K562 (cell line): ENCODE results near the gene SCAMP3. TPM values are rescaled to one million over a fixed set of nuclear protein-coding genes. Genes with fewer than 3 reads are reported as not detected.
A peak's percentile ranks its signal among the peaks of the same experiment; 100 is the strongest.

Source experiments
- ARNT ChIP-seq, 2 experiments: fragments of 450-650 bp; IDR thresholded peaks; 2 replicates each; pipeline ENCODE4 v1.6.1; 2016; ENCODE audit warnings: mild to moderate bottlenecking in 1 of 2
- CC2D1A ChIP-seq: fragments of 450-650 bp; IDR thresholded peaks from 2 replicates; pipeline ENCODE4 v1.6.1; 2017; ENCODE audit warnings: mild to moderate bottlenecking
- CCAR2 ChIP-seq: fragments of 200-400 bp; formaldehyde crosslinking; IDR thresholded peaks from 2 replicates; pipeline ENCODE4 v1.6.1; 2017; ENCODE audit warnings: mild to moderate bottlenecking, low read depth, low read length
- CREM ChIP-seq: IDR thresholded peaks from 2 replicates; pipeline ENCODE4 v1.6.1; 2014; ENCODE audit warnings: antibody characterized with exemption, low read depth
- CTBP1 ChIP-seq: fragments of 450-650 bp; IDR thresholded peaks from 2 replicates; pipeline ENCODE4 v1.6.1; 2016; ENCODE audit warnings: borderline replicate concordance
- ELF1 ChIP-seq: fragments of 200-800 bp; sonication (Bioruptor generic); IDR thresholded peaks from 2 replicates; pipeline ENCODE4 v1.6.1; 2016; ENCODE audit warnings: missing genetic modification characterization, missing compliant biosample characterization
- EP400 ChIP-seq: fragments of 450-650 bp; IDR thresholded peaks from 2 replicates; pipeline ENCODE4 v1.6.1; 2017; ENCODE audit warnings: antibody characterized with exemption, mild to moderate bottlenecking, moderate library complexity
- ERF ChIP-seq: fragments of 450-650 bp; formaldehyde crosslinking; IDR thresholded peaks from 2 replicates; pipeline ENCODE4 v1.4.0; 2020; ENCODE audit warnings: mild to moderate bottlenecking, mixed read lengths
- FOXA3 ChIP-seq, 2 experiments: fragments of 450-650 bp in 1 of 2; sonication (generic) in 1 of 2; formaldehyde crosslinking; IDR thresholded peaks in 1 of 2; conservative IDR thresholded peaks in 1 of 2; 2 replicates each; pipeline versions ENCODE4 v1.4.0 to v1.8.0; 2020 to 2022; ENCODE audit warnings: mild to moderate bottlenecking in 2 of 2, missing genetic modification reagents in 1 of 2
- GATAD2B ChIP-seq: fragments of 450-650 bp; IDR thresholded peaks from 2 replicates; pipeline ENCODE4 v1.6.1; 2017; ENCODE audit warnings: mild to moderate bottlenecking, borderline replicate concordance
- HNRNPH1 ChIP-seq: fragments of 200-400 bp; formaldehyde crosslinking; optimal IDR thresholded peaks from 2 replicates; pipeline ENCODE3; 2017; ENCODE audit warnings: low read depth, mild to moderate bottlenecking, low read length, moderate library complexity
- HOXB6 ChIP-seq: fragments of 250-450 bp; sonication (Bioruptor Pico); IDR thresholded peaks from 2 replicates; pipeline ENCODE4 v1.5.1; 2022; ENCODE audit warnings: mild to moderate bottlenecking, borderline replicate concordance
- KDM4B ChIP-seq, 2 experiments: fragments of 450-650 bp in 1 of 2; sonication (generic) in 1 of 2; IDR thresholded peaks; 2 replicates each; pipeline ENCODE4 v1.6.1; 2016 to 2017; ENCODE audit warnings: borderline replicate concordance in 2 of 2, antibody characterized with exemption in 1 of 2, low read depth in 1 of 2, mild to moderate bottlenecking in 1 of 2
- MAZ ChIP-seq, 2 experiments: fragments of 450-650 bp in 1 of 2; sonication (generic) in 1 of 2; formaldehyde crosslinking; IDR thresholded peaks in 1 of 2; conservative IDR thresholded peaks in 1 of 2; 2 replicates each; pipeline versions ENCODE4 v1.4.0 to v1.5.0; 2020; ENCODE audit warnings: mild to moderate bottlenecking in 1 of 2, missing genetic modification reagents in 1 of 2
- MEF2D ChIP-seq: conservative IDR thresholded peaks from 2 replicates; pipeline ENCODE4 v1.6.1; 2016; ENCODE audit warnings: low read depth, missing genetic modification characterization, missing compliant biosample characterization
- MXI1 ChIP-seq: IDR thresholded peaks from 2 replicates; pipeline ENCODE4 v1.6.1; 2011; ENCODE audit warnings: low read depth, mild to moderate bottlenecking, improper control_type of control experiment, low read length
- NFRKB ChIP-seq: fragments of 450-650 bp; IDR thresholded peaks from 2 replicates; pipeline ENCODE4 v1.6.1; 2016; ENCODE audit warnings: low read depth
- NR2C1 ChIP-seq, 2 experiments: fragments of 450-650 bp; IDR thresholded peaks; 2 replicates each; pipeline ENCODE4 v1.6.1; 2017; ENCODE audit warnings: mild to moderate bottlenecking in 2 of 2, antibody characterized with exemption in 1 of 2, inconsistent platforms in 1 of 2, missing compliant biosample characterization in 1 of 2, missing genetic modification characterization in 1 of 2
- POLR2G ChIP-seq: fragments of 200-400 bp; formaldehyde crosslinking; IDR thresholded peaks from 2 replicates; pipeline ENCODE4 v1.6.1; 2017; ENCODE audit warnings: low read depth, mild to moderate bottlenecking, antibody characterized with exemption, low read length, moderate library complexity
- SIN3B ChIP-seq: fragments of 450-650 bp; IDR thresholded peaks from 2 replicates; pipeline ENCODE4 v1.6.1; 2017; ENCODE audit warnings: low read depth, mild to moderate bottlenecking, moderate library complexity
- TAL1 ChIP-seq: fragments of 450-650 bp; IDR thresholded peaks from 2 replicates; pipeline ENCODE4 v1.6.1; 2016; ENCODE audit warnings: mild to moderate bottlenecking
- TBP ChIP-seq: optimal IDR thresholded peaks from 2 replicates; pipeline ENCODE3; 2011; ENCODE audit warnings: low read depth, low read length, improper control_type of control experiment
- ZBTB7A ChIP-seq: IDR thresholded peaks from 2 replicates; pipeline ENCODE4 v1.6.1; 2011; ENCODE audit warnings: low read depth, mild to moderate bottlenecking, low read length, moderate library complexity, borderline replicate concordance; ENCODE audit not compliant: control insufficient read depth
- ZNF165 ChIP-seq: fragments of 250-450 bp; sonication (Bioruptor Pico); IDR thresholded peaks from 2 replicates; pipeline ENCODE4 v1.4.0; 2020; ENCODE audit warnings: borderline replicate concordance
- ZNF41 ChIP-seq: fragments of 250-450 bp; sonication (Bioruptor Pico); conservative IDR thresholded peaks from 2 replicates; pipeline ENCODE4 v1.4.0; 2020; ENCODE audit warnings: mild to moderate bottlenecking
- polyA plus RNA-seq, 8 experiments: library from polyadenylated mRNA; depleted of rRNA in 4 of 8; stranded (reverse) in 5 of 8; unstranded in 3 of 8; fragments of >200 nt; fragmentation: Nextera tagmentation in 2 of 8; fragmentation: Illumina TruSeq in 1 of 8; extraction: Ambion mirVana in 2 of 8; extraction: Trizol in 1 of 8; gene quantifications; 2 replicates each; pipeline versions ENCODE4 v1.2.1 to v1.2.3, GENCODE V29; 2011 to 2014; ENCODE audit warnings: inconsistent platforms in 1 of 8, missing spikeins in 1 of 8
- total RNA-seq, 7 experiments: library from RNA; depleted of rRNA in 6 of 7; stranded (reverse); fragments of >200 nt in 6 of 7; fragmentation: Illumina TruSeq in 2 of 7; extraction: Trizol in 2 of 7; gene quantifications; 2 replicates each; pipeline versions ENCODE4 v1.2.1 to v1.2.3, GENCODE V29; 2011 to 2021; ENCODE audit warnings: low replicate concordance in 1 of 7
- TF ChIP-seq, protein P1 (sequence below): fragments of 450-650 bp; formaldehyde crosslinking; IDR thresholded peaks from 2 replicates; pipeline ENCODE4 v1.4.0; 2020; ENCODE audit warnings: mild to moderate bottlenecking, moderate library complexity
- TF ChIP-seq, protein P2 (sequence below): fragments of 450-650 bp; IDR thresholded peaks from 2 replicates; pipeline ENCODE4 v1.6.1; 2014; ENCODE audit warnings: low read depth, mild to moderate bottlenecking, moderate library complexity, borderline replicate concordance

Gene SCAMP3
- total and polyA plus RNA-seq, 9 of the 15 experiments (the other 6 are each of a cell fraction or from before 2014, with no cell fraction given): 14.2 to 131 (median 86.1) TPM

DNA sequence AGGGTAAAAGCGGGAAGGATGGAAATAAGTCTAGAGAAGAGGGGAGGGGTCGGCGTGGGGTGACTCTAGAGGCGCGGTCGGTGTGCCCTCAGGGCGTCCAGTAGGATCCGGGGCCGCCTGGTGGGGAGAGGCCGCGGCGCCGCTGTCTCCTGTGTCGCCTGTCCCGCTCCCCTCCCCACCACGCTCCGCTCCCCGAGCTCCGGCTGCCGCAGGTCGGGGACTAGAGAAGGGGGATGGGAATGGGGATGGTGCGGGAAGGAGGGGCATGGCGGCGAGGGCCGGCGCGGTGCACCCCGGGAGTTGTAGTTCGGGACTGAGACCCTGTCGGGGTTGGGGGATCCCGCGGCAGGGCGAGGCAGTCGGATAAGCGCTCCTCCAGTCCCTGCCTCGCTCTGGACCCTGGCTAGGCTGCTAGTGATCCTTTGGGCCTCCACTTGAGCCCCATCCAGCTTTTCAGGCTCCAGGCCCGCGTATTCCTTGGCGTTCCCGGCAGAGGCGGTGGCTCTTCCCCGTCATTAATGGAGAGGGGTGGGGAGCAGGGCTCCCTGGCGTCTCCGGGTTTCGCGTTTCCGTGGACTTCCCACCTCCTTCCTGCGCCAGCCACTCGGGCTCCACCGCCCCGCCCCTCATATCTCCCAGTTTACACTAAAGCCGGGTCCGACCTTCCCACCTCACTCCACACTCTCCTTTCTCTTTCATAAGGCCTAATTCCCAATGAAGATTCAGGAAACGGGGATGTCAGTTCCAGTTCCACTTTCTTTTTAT is 6.7 kb downstream of the SCAMP3 start, which contains the start of gene ENTREP3 (continued):
- TF ChIP-seq FOXA3 (CRISPR knock-in tag; conservative IDR thresholded peaks at IDR 0.05 in 1 of 2, IDR thresholded peaks at IDR 0.05 in 1 of 2) (0 out of 4 replicates have a peak, but pooled peaks of 1 of the 2 experiments have one; percentile 14), TBP (peak; percentile 69), HOXB6 (CRISPR knock-in tag) (no peak), ERF (CRISPR knock-in tag) (peak; percentile 72; the same call in 1 of the 2 replicates), MAZ (CRISPR knock-in tag; conservative IDR thresholded peaks at IDR 0.05 in 1 of 2, IDR thresholded peaks at IDR 0.05 in 1 of 2) (peak; percentile 83 to 93), NFRKB (no peak), ZNF41 (no peak), SIN3B (no peak), ELF1 (no peak), CCAR2 (no peak), CTBP1 (peak; percentile 39; the same call in 1 of the 2 replicates), ZBTB7A (peak; percentile 82), MXI1 (peak; percentile 35; the same call in 1 of the 2 replicates), MEF2D (no peak), POLR2G (peak; percentile 88), CREM (peak; percentile 78), HNRNPH1 (no peak), ZNF165 (CRISPR knock-in tag) (no peak), GATAD2B (no peak), CC2D1A (no peak), KDM4B (IDR thresholded peaks at IDR 0.05; ENCODE audit: borderline replicate concordance in 2 of 2, low read depth in 1 of 2) (peak in 1 of 2 experiments; percentile 74; a peak in 1 of 4 replicates), ARNT (IDR thresholded peaks at IDR 0.05) (no peak), TAL1 (no peak), NR2C1 (IDR thresholded peaks at IDR 0.05) (no peak), NR2C1 (tag; IDR thresholded peaks at IDR 0.05) (peak; percentile 72), EP400 (peak; percentile 75)
- TF ChIP-seq, protein P1, sequence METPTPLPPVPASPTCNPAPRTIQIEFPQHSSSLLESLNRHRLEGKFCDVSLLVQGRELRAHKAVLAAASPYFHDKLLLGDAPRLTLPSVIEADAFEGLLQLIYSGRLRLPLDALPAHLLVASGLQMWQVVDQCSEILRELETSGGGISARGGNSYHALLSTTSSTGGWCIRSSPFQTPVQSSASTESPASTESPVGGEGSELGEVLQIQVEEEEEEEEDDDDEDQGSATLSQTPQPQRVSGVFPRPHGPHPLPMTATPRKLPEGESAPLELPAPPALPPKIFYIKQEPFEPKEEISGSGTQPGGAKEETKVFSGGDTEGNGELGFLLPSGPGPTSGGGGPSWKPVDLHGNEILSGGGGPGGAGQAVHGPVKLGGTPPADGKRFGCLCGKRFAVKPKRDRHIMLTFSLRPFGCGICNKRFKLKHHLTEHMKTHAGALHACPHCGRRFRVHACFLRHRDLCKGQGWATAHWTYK (CRISPR knock-in tag): peak; percentile 41; the same call in 1 of the 2 replicates
- TF ChIP-seq, protein P2, sequence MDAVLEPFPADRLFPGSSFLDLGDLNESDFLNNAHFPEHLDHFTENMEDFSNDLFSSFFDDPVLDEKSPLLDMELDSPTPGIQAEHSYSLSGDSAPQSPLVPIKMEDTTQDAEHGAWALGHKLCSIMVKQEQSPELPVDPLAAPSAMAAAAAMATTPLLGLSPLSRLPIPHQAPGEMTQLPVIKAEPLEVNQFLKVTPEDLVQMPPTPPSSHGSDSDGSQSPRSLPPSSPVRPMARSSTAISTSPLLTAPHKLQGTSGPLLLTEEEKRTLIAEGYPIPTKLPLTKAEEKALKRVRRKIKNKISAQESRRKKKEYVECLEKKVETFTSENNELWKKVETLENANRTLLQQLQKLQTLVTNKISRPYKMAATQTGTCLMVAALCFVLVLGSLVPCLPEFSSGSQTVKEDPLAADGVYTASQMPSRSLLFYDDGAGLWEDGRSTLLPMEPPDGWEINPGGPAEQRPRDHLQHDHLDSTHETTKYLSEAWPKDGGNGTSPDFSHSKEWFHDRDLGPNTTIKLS: peak; percentile 61; the same call in 1 of the 2 replicates
